OCI-LY3 (cell line): ENCODE data around the gene CHKB.
"Not testable (repeated sequence)": the region's sequence is repeated elsewhere in the genome, so short reads cannot be mapped to it uniquely, and the experiment has no call there.

Experiments used
- H2AFZ ChIP-seq: fragments of 200-600, 300-600 bp; shearing (Covaris generic); 2 replicates; pipeline ENCODE4 v1.6.0; 2014; ENCODE audit warnings: antibody characterized with exemption, low read depth, low read length
- H3K27ac ChIP-seq: fragments of 200-600, 300-600 bp; sonication (generic); 2 replicates; pipeline ENCODE4 v1.5.1; 2014; ENCODE audit warnings: mild to moderate bottlenecking, low read length, moderate library complexity, mixed read lengths
- H3K27me3 ChIP-seq: fragments of 200-600, 300-600 bp; sonication (generic); 2 replicates; pipeline ENCODE4 v1.6.1; 2014; ENCODE audit warnings: low read depth, low read length, mixed read lengths
- H3K36me3 ChIP-seq: fragments of 200-600, 300-600 bp; sonication (generic); replicated peaks from 2 replicates; pipeline ENCODE3; 2014; ENCODE audit warnings: low read depth, low read length, mixed read lengths
- H3K4me1 ChIP-seq: fragments of 300-600, 200-600 bp; sonication (generic); 2 replicates; pipeline ENCODE4 v1.6.1; 2014; ENCODE audit warnings: low read length, mixed read lengths
- H3K4me2 ChIP-seq: fragments of 200-600, 300-600 bp; sonication (generic); 2 replicates; pipeline ENCODE4 v1.6.1; 2014; ENCODE audit warnings: low read length, mixed read lengths
- H3K4me3 ChIP-seq: fragments of 300-600, 200-600 bp; sonication (generic); 2 replicates; pipeline ENCODE4 v1.5.1; 2014; ENCODE audit warnings: antibody characterized with exemption, mild to moderate bottlenecking, low read length, moderate library complexity
- H3K79me2 ChIP-seq: fragments of 300-600, 200-600 bp; shearing (Covaris generic); 2 replicates; pipeline ENCODE4 v1.6.1; 2014; ENCODE audit warnings: mild to moderate bottlenecking, low read length, mixed read lengths
- H3K9ac ChIP-seq: fragments of 300-600, 200-600 bp; shearing (Covaris generic); 2 replicates; pipeline ENCODE4 v1.6.0; 2014; ENCODE audit warnings: mild to moderate bottlenecking, low read length, moderate library complexity
- H3K9me3 ChIP-seq: fragments of 200-600, 300-600 bp; shearing (Covaris generic); 2 replicates; pipeline ENCODE4 v1.6.1; 2014; ENCODE audit warnings: low read length, mixed read lengths; ENCODE audit not compliant: insufficient read depth
- H4K20me1 ChIP-seq: fragments of 200-600, 300-600 bp; sonication (generic); 2 replicates; pipeline ENCODE4 v1.6.1; 2016; ENCODE audit warnings: low read length, mixed read lengths; ENCODE audit not compliant: insufficient read depth
- EZH2phosphoT487 ChIP-seq: fragments of 200-600 bp; shearing (Covaris generic); IDR thresholded peaks from 2 replicates; pipeline ENCODE4 v1.6.1; 2018; ENCODE audit warnings: antibody characterized with exemption, mixed run types, low read depth
- TF ChIP-seq, protein P1 (sequence below): fragments of 200-600, 300-600 bp; sonication (generic); IDR thresholded peaks from 2 replicates; pipeline ENCODE4 v1.5.1; 2014; ENCODE audit warnings: antibody characterized with exemption, low read length, low read depth

Gene CHKB

GRCh38 chr22:50621948-50622722 lies 39.5 kb upstream of the CHKB start:
- H3K27me3 ChIP-seq = no peaks in the 10 kb centered on the region
- H3K4me3 ChIP-seq = peak overlapping the region; percentile 78
- peaks cover 23% of the 10 kb centered on the region for H3K4me1 ChIP-seq
- H3K27ac ChIP-seq = peak overlapping the region; percentile 92
- no peaks in the 10 kb centered on the region for H4K20me1 ChIP-seq
- no peaks in the 10 kb centered on the region for H3K36me3 ChIP-seq
- H3K9me3 ChIP-seq = no peaks in the 10 kb centered on the region
- TF ChIP-seq, protein P1, sequence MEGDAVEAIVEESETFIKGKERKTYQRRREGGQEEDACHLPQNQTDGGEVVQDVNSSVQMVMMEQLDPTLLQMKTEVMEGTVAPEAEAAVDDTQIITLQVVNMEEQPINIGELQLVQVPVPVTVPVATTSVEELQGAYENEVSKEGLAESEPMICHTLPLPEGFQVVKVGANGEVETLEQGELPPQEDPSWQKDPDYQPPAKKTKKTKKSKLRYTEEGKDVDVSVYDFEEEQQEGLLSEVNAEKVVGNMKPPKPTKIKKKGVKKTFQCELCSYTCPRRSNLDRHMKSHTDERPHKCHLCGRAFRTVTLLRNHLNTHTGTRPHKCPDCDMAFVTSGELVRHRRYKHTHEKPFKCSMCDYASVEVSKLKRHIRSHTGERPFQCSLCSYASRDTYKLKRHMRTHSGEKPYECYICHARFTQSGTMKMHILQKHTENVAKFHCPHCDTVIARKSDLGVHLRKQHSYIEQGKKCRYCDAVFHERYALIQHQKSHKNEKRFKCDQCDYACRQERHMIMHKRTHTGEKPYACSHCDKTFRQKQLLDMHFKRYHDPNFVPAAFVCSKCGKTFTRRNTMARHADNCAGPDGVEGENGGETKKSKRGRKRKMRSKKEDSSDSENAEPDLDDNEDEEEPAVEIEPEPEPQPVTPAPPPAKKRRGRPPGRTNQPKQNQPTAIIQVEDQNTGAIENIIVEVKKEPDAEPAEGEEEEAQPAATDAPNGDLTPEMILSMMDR = peak; percentile 63
- TF ChIP-seq EZH2phosphoT487 = no peak
- no peaks in the 10 kb centered on the region for H3K79me2 ChIP-seq
- peak overlapping the region; percentile 88 for H3K9ac ChIP-seq
- peak overlapping the region; percentile 87; the same call in 1 of the 2 replicates for H2AFZ ChIP-seq
- peak overlapping the region; percentile 100 for H3K4me2 ChIP-seq

DNA sequence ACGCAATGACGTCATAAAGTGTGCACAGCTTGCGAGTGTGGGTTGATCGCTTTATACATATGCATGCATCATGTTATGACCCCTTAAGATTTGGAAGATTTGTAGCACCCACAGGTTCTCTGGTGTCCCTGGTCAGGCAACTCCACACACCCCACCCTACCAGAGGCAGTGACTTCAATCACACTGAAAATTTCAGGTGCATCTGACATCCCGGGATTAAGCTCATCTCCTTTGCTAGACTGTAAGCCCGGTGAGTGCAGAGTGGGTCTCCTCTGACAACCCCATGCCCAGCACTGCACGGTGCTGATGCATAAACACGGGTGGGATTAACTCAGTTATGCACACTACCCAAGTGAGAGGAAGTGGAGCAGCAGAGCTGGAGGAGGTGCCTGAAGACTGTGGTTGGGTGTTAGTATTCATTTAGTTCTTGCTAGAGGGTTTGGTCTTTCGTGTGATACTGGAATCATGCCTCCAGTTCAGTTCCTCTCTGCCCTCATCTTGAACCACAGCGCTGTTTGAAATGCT lies 38.8 kb upstream of the CHKB start:
- no peaks in the 10 kb centered on the region for H3K36me3 ChIP-seq
- no peaks in the 10 kb centered on the region for H3K9me3 ChIP-seq
- no peaks in the 10 kb centered on the region for H4K20me1 ChIP-seq
- peak overlapping the region; percentile 78 for H3K4me3 ChIP-seq
- peak overlapping the region; percentile 87; the same call in 1 of the 2 replicates for H2AFZ ChIP-seq
- H3K27me3 ChIP-seq = no peaks in the 10 kb centered on the region
- peak overlapping the region; percentile 92 for H3K27ac ChIP-seq
- no peaks in the 10 kb centered on the region for H3K79me2 ChIP-seq
- peak overlapping the region; percentile 88 for H3K9ac ChIP-seq
- peak overlapping the region; percentile 100 for H3K4me2 ChIP-seq
- TF ChIP-seq EZH2phosphoT487 = no peak
- TF ChIP-seq, protein P1 = no peak
- peaks cover 23% of the 10 kb centered on the region for H3K4me1 ChIP-seq

DNA sequence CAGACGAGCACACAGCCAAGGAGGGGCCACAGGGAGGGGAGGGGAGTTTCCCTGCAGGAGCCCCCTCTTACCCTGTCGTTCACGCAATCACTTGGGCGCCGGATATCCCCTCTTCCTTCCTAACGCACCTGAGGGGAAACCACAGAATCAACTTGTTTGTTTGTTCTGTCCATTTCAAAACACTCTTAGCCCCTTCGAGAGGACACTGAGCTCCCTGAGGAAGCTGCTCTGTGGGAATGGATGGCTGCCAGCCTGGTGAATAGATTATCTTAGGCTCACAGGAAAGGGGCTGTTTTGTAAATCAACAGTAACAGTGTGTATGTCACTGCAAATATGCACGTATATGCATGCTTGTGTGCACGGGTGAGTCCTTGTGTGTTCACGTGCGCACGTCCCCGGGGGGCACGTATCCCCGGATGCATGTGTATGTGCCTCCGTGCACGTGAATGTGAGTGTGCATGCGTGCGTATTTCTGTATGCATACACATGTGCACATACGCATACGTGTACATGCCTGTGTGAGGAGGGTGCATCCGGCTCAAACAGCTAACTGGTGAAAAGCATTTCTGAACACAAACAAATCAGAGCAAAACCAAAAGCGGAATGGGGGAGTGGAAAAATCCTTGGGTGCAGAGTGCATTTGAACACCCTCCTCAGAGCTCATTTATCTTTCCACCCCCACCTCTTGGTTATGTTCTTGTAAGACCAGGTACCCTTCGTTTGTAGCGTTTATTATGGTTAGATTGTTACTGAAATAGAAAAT lies 38.1 kb upstream of the CHKB start:
- Histone ChIP-seq H2AFZ (peak overlapping the region; percentile 87; the same call in 1 of the 2 replicates), H3K9ac (peak overlapping the region; percentile 88), H4K20me1 (no peaks in the 10 kb centered on the region), H3K36me3 (no peaks in the 10 kb centered on the region), H3K4me1 (peaks cover 23% of the 10 kb centered on the region), H3K79me2 (no peaks in the 10 kb centered on the region), H3K4me3 (peak overlapping the region; percentile 78), H3K27me3 (no peaks in the 10 kb centered on the region), H3K4me2 (peak overlapping the region; percentile 100), H3K27ac (peak overlapping the region; percentile 92), H3K9me3 (no peaks in the 10 kb centered on the region)
- TF ChIP-seq EZH2phosphoT487 = no peak
- TF ChIP-seq, protein P1 = peak; percentile 51

DNA sequence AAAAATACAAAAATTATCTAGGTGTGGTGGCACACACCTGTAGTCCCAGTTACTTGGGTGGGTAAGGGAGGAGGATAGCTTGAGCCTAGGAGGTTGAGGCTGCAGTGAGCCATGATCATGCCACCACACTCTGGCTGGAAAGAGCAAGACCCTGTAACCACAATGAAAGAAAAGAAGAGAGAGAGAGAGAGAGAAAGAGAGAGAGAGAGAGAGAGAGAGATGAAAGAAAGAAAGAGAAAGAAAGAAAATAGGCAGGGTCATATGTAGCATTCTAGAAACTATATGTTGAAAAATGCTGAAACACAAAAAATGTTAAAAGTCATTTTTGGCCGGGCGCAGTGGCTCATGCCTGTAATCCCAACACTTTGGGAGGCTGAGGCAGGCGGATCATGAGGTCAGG lies 31.6 kb upstream of the CHKB start:
- H3K27ac ChIP-seq, H4K20me1 ChIP-seq, H3K4me2 ChIP-seq: not testable (repeated sequence)

More for the DNA sequence above, 31.6 kb upstream of the CHKB start:
- not testable (repeated sequence) for H3K79me2 ChIP-seq, H3K9me3 ChIP-seq, H3K4me3 ChIP-seq, H3K27me3 ChIP-seq, H3K36me3 ChIP-seq, H3K9ac ChIP-seq, H2AFZ ChIP-seq, H3K4me1 ChIP-seq
